ENCODE measurements around the gene GNG7.
A peak's percentile ranks its signal among the peaks of the same experiment; 100 is the strongest.

Gene GNG7

DNA sequence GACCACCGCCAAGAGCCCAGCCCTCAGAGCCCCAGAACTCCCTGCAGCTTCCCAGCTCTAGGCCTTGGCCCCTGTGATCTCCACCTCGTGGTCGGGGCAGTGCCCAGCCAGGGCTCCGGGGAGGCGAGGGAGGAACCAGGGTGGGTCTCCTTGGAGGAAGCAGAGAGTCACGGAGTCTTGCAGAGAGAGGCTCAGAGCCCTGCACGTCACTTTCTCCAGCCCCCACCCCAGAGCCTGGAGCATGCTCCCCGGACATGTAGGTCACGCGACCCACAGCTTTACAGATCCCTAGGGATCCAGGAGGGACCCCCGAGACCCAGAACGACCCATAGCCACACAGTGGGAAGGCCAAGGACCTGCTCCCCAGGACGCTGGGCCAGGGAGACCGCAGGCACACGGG is 214.7 kb downstream of the GNG7 start:
- Histone ChIP-seq H3K4me1 (ENCODE audit: control insufficient read depth, insufficient read depth, low read length) (peaks cover 24% of the 10 kb centered on the region), H3K9me3 (ENCODE audit: control insufficient read depth in 2 of 2, low read length in 2 of 2) (peaks cover 0 to 7% of the 10 kb centered on the region in 2 donors), H3K27me3 (ENCODE audit: control insufficient read depth in 1 of 2, insufficient read depth in 2 of 2, low read length in 2 of 2) (no peaks in the 10 kb centered on the region), H3K4me3 (ENCODE audit: low read length in 2 of 2) (no peak overlapping the region), H3K9ac (ENCODE audit: low read length in 2 of 2) (no peak overlapping the region), H3K36me3 (ENCODE audit: control insufficient read depth in 2 of 2, insufficient read depth in 2 of 2, low read length in 2 of 2) (no peaks in the 10 kb centered on the region), H3K27ac (ENCODE audit: low read length) (no peak overlapping the region)

DNA sequence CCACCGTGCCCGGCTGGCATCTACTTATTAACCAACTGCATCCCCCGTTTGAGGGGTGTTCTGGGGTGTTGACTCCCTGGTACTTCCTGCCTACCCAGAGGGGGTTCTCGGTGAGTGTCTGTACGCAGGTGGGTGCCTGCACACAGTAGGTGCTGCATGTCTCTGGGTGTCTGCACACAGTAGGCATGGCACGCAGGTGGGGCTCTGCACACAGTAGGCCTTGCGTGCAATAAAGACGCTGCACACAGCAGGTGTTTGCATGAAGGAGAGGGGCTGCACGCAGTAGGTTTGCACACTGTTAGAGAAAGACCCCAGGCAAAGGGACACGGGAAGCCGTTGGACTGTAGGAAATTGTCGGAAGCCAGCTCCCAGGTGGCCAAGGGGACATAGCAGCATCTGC is 215.4 kb downstream of the GNG7 start:
- Histone ChIP-seq H3K9me3 (ENCODE audit: control insufficient read depth in 2 of 2, low read length in 2 of 2) (peaks cover 0 to 7% of the 10 kb centered on the region in 2 donors), H3K4me3 (ENCODE audit: low read length in 2 of 2) (no peak overlapping the region), H3K9ac (ENCODE audit: low read length in 2 of 2) (no peak overlapping the region)

DNA sequence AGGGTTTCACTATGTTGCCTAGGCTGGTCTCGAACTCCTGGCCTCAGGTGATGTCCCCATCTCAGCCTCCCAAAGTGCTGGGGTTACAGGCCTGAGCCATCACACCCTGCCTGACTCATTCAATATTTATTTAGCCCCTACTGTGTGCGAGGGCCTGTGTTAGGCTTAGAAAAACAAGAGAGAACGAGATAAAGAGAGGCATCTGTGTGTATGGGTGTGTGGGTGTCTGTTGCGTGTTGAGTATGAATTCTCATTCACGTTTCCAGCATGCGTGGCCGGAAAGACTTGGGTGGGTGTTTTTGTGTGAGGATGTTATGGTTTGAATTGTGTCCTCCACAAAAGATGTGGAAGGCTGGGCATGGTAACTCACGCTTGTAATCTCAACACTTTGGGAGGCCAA is 217.1 kb downstream of the GNG7 start:
- H3K4me3 ChIP-seq (ENCODE audit: low read length in 2 of 2) = no peak overlapping the region
- H3K4me1 ChIP-seq (ENCODE audit: control insufficient read depth, insufficient read depth, low read length) = peaks cover 19% of the 10 kb centered on the region
- no peak overlapping the region for H3K9ac ChIP-seq (ENCODE audit: low read length in 2 of 2)
- no peaks in the 10 kb centered on the region for H3K27me3 ChIP-seq (ENCODE audit: control insufficient read depth in 1 of 2, insufficient read depth in 2 of 2, low read length in 2 of 2)
- no peaks in the 10 kb centered on the region for H3K36me3 ChIP-seq (ENCODE audit: control insufficient read depth in 2 of 2, insufficient read depth in 2 of 2, low read length in 2 of 2)
- no peak overlapping the region for H3K27ac ChIP-seq (ENCODE audit: low read length)
- peaks cover 0 to 7% of the 10 kb centered on the region in 2 donors for H3K9me3 ChIP-seq (ENCODE audit: control insufficient read depth in 2 of 2, low read length in 2 of 2)

More for the DNA sequence above, 215.4 kb downstream of the GNG7 start:
- no peaks in the 10 kb centered on the region for H3K27me3 ChIP-seq (ENCODE audit: control insufficient read depth in 1 of 2, insufficient read depth in 2 of 2, low read length in 2 of 2)
- H3K27ac ChIP-seq (ENCODE audit: low read length) = no peak overlapping the region
- H3K36me3 ChIP-seq (ENCODE audit: control insufficient read depth in 2 of 2, insufficient read depth in 2 of 2, low read length in 2 of 2) = no peaks in the 10 kb centered on the region
- peaks cover 24% of the 10 kb centered on the region for H3K4me1 ChIP-seq (ENCODE audit: control insufficient read depth, insufficient read depth, low read length)

DNA sequence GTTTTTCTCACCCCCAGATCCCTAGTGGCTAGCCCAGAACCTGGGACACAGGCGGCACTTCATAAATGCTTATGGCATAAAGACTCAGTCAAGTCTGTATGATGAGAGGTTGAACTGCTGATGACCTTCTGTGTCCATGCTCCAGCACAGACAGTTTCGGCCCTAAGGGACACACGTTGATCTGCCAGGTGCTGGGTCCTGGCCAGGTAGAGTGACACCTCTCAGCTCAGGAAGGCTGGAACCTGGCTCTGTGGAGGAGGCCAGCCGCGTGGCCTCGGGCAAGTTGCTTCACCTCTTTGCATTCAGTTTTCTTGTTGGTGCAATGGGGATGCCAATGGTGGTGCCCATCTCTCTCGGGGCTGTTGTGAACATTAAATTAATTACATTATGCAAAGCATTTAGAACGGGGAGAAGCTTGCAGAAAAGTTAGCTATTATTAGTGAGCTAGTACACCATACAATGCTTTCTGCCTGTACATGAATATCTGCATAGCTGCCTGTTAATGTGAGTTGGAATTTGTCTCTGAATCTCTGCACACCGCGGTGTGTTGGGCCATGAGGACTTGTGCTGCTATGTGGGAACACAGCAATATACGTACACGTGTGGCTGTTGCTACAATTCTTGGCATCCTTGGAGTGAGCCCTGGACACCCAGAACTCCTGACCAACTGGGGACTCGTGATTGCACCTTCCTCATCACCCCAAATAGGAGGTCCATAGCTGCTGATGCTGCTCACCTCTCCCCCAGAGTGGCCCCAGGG is 218.1 kb downstream of the GNG7 start:
- Histone ChIP-seq H3K9ac (ENCODE audit: low read length in 2 of 2) (no peak overlapping the region), H3K4me1 (ENCODE audit: control insufficient read depth, insufficient read depth, low read length) (peaks cover 14% of the 10 kb centered on the region), H3K27ac (ENCODE audit: low read length) (no peak overlapping the region), H3K27me3 (ENCODE audit: control insufficient read depth in 1 of 2, insufficient read depth in 2 of 2, low read length in 2 of 2) (no peaks in the 10 kb centered on the region), H3K9me3 (ENCODE audit: control insufficient read depth in 2 of 2, low read length in 2 of 2) (peaks cover 0 to 7% of the 10 kb centered on the region in 2 donors), H3K4me3 (ENCODE audit: low read length in 2 of 2) (no peak overlapping the region), H3K36me3 (ENCODE audit: control insufficient read depth in 2 of 2, insufficient read depth in 2 of 2, low read length in 2 of 2) (no peaks in the 10 kb centered on the region)

DNA sequence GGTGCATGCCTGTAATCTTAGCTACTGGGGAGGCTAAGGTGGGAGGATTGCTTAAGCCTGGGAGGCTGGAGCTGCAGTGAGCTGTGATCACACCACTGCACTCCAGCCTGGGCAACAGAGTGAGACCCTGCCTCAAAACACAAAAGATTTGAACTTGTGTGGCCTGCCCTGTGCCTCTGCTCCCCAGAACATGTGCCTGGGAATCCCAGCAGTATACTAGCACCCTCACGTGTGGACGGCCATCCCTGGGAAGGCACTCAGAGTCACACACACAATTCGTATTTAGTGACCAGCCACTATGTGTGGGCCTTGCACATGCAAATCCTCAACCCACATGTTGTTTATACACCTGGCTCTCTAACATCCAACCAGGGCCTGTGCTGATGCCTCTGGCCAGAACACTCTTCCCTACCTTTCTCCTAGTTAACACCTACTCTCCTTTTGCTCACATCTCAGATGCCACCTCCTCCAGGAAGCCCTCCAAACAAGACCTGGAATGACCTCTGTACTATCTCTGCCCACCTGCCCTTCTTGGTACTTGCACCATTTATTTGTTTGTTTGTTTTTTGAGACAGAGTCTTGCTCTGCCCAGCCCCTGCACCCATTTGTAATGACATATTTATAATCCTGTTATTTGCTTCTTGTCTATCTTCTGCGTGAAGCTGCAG is 218.9 kb downstream of the GNG7 start:
- H3K36me3 ChIP-seq (ENCODE audit: control insufficient read depth in 2 of 2, insufficient read depth in 2 of 2, low read length in 2 of 2) = no peaks in the 10 kb centered on the region

DNA sequence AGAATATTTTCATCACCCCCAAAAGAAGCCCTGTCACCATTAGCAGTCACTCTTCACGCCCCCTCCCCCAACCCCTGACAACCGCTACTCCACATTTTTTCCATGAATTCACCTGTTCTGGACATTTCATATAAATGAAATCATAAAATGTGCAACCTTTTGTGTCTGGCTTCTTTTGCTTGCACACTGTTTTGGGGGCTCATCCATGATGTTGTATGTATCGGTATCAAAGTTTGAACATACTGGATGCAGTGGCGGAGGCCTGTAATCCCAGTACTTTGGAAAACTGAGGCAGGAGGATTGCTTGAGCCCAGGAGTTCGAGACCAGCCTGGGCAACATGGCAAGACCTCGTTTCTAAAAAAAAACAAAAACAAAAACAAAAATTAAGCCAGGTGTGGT is 219.4 kb downstream of the GNG7 start:
- Histone ChIP-seq H3K9me3 (ENCODE audit: control insufficient read depth in 2 of 2, low read length in 2 of 2) (peaks cover 0 to 7% of the 10 kb centered on the region in 2 donors), H3K4me1 (ENCODE audit: control insufficient read depth, insufficient read depth, low read length) (peaks cover 16% of the 10 kb centered on the region), H3K27ac (ENCODE audit: low read length) (no peak overlapping the region), H3K36me3 (ENCODE audit: control insufficient read depth in 2 of 2, insufficient read depth in 2 of 2, low read length in 2 of 2) (peaks cover 0 to 1% of the 10 kb centered on the region in 2 donors), H3K27me3 (ENCODE audit: control insufficient read depth in 1 of 2, insufficient read depth in 2 of 2, low read length in 2 of 2) (no peaks in the 10 kb centered on the region), H3K9ac (ENCODE audit: low read length in 2 of 2) (no peak overlapping the region), H3K4me3 (ENCODE audit: low read length in 2 of 2) (no peak overlapping the region)

More for the DNA sequence above, 218.9 kb downstream of the GNG7 start:
- no peak overlapping the region for H3K4me3 ChIP-seq (ENCODE audit: low read length in 2 of 2)
- H3K9ac ChIP-seq (ENCODE audit: low read length in 2 of 2) = no peak overlapping the region
- no peaks in the 10 kb centered on the region for H3K27me3 ChIP-seq (ENCODE audit: control insufficient read depth in 1 of 2, insufficient read depth in 2 of 2, low read length in 2 of 2)
- no peak overlapping the region for H3K27ac ChIP-seq (ENCODE audit: low read length)
- peaks cover 14% of the 10 kb centered on the region for H3K4me1 ChIP-seq (ENCODE audit: control insufficient read depth, insufficient read depth, low read length)
- peaks cover 0 to 7% of the 10 kb centered on the region in 2 donors for H3K9me3 ChIP-seq (ENCODE audit: control insufficient read depth in 2 of 2, low read length in 2 of 2)

DNA sequence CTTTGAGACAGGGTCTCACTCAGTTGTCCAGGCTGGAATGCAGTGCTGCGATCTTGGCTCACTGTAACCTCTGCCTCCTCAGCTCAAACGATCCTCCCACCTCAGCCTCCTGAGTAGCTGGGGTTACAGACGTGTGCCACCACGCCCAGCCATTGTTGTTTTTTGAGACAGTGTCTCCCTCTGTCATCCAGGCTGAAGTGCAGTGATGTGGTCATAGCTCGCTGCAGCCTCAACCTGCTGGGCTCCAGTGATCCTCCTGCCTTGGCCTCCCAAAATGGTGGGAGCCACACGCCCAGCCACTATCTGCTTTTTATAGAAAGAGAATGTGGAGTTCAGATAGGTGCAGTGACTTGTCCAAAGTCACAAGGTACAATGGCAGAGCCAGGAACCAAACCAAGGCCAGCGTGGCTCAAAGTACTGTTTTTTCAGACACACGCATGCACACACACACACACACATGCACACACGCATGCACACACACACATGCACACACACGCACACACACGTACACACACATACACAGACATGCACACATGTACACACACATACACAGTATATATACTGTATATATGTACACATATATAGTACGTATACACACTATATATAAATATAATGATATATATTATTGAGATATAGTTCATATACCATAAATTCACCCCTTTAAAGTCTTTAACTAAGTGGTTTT is 220.0 kb downstream of the GNG7 start:
- no peak overlapping the region for H3K9ac ChIP-seq (ENCODE audit: low read length in 2 of 2)
- no peak overlapping the region for H3K27ac ChIP-seq (ENCODE audit: low read length)
- H3K27me3 ChIP-seq (ENCODE audit: control insufficient read depth in 1 of 2, insufficient read depth in 2 of 2, low read length in 2 of 2) = no peaks in the 10 kb centered on the region
- peaks cover 0 to 7% of the 10 kb centered on the region in 2 donors for H3K36me3 ChIP-seq (ENCODE audit: control insufficient read depth in 2 of 2, insufficient read depth in 2 of 2, low read length in 2 of 2)
- H3K4me3 ChIP-seq (ENCODE audit: low read length in 2 of 2) = no peak overlapping the region
- H3K9me3 ChIP-seq (ENCODE audit: control insufficient read depth in 2 of 2, low read length in 2 of 2) = peaks cover 0 to 7% of the 10 kb centered on the region in 2 donors
- H3K4me1 ChIP-seq (ENCODE audit: control insufficient read depth, insufficient read depth, low read length) = peaks cover 18% of the 10 kb centered on the region

DNA sequence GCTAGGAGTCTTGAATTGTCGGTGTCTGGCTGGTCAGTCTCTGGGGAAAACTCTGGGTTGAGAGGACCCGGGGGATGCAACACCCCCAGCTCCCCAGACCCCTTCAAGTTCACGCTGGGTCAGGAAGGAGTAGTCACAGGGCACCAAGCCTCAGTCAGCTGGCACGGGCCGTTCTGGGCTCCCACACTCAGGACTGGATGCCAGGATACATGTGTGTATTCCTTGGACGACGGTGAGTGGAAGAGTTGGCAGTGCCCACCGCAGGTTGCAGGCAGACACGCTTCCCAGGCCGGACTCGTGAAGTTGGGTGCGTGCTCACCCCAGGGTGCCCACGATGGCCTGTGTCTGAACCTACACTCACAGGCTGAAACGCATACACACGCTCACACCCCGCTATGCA is 221.0 kb downstream of the GNG7 start:
- peaks cover 0 to 17% of the 10 kb centered on the region in 2 donors for H3K36me3 ChIP-seq (ENCODE audit: control insufficient read depth in 2 of 2, insufficient read depth in 2 of 2, low read length in 2 of 2)
- no peak overlapping the region for H3K9ac ChIP-seq (ENCODE audit: low read length in 2 of 2)
- peaks cover 24% of the 10 kb centered on the region for H3K4me1 ChIP-seq (ENCODE audit: control insufficient read depth, insufficient read depth, low read length)
- no peaks in the 10 kb centered on the region for H3K27me3 ChIP-seq (ENCODE audit: control insufficient read depth in 1 of 2, insufficient read depth in 2 of 2, low read length in 2 of 2)
- peaks cover 0 to 7% of the 10 kb centered on the region in 2 donors for H3K9me3 ChIP-seq (ENCODE audit: control insufficient read depth in 2 of 2, low read length in 2 of 2)
- no peak overlapping the region for H3K4me3 ChIP-seq (ENCODE audit: low read length in 2 of 2)
- no peak overlapping the region for H3K27ac ChIP-seq (ENCODE audit: low read length)

DNA sequence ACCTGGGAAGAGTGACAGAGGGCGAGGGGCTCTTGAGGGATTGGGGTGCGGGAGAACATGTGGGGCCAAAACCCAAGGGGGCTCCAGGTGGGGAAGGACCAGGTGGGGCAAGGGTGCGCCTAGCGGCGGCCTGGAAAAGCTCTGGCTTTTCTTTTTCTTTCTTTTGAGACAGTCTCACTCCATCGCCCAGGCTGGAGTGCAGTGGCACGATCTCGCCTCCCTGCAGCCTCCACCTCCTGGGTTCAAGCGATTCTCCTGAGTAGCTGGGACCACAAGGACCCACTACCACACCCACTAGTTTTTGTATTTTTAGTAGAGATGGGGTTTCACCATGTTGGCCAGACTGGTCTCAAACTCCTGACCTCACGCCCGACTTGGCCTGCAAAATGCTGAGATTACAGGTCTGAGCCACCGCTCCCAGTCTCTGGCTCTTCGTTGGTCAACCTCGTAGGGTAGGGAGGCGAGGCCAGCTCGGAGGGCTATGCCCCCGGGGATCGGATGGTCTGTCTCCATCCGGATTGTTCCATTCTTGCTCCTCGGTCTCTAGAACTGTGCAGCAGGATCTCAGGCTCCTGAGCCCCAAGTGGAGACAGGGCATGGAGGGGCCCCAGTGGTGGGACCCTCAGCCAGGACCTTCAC is 222.8 kb downstream of the GNG7 start:
- H3K9me3 ChIP-seq (ENCODE audit: control insufficient read depth in 2 of 2, low read length in 2 of 2) = peaks cover 0 to 7% of the 10 kb centered on the region in 2 donors
- H3K4me1 ChIP-seq (ENCODE audit: control insufficient read depth, insufficient read depth, low read length) = peaks cover 35% of the 10 kb centered on the region
- H3K27ac ChIP-seq (ENCODE audit: low read length) = no peak overlapping the region
- no peak overlapping the region for H3K9ac ChIP-seq (ENCODE audit: low read length in 2 of 2)
- H3K27me3 ChIP-seq (ENCODE audit: control insufficient read depth in 1 of 2, insufficient read depth in 2 of 2, low read length in 2 of 2) = no peaks in the 10 kb centered on the region
- H3K36me3 ChIP-seq (ENCODE audit: control insufficient read depth in 2 of 2, insufficient read depth in 2 of 2, low read length in 2 of 2) = peaks cover 0 to 17% of the 10 kb centered on the region in 2 donors
- H3K4me3 ChIP-seq (ENCODE audit: low read length in 2 of 2) = peak overlapping the region in 1 of 2 donors; percentile 100

DNA sequence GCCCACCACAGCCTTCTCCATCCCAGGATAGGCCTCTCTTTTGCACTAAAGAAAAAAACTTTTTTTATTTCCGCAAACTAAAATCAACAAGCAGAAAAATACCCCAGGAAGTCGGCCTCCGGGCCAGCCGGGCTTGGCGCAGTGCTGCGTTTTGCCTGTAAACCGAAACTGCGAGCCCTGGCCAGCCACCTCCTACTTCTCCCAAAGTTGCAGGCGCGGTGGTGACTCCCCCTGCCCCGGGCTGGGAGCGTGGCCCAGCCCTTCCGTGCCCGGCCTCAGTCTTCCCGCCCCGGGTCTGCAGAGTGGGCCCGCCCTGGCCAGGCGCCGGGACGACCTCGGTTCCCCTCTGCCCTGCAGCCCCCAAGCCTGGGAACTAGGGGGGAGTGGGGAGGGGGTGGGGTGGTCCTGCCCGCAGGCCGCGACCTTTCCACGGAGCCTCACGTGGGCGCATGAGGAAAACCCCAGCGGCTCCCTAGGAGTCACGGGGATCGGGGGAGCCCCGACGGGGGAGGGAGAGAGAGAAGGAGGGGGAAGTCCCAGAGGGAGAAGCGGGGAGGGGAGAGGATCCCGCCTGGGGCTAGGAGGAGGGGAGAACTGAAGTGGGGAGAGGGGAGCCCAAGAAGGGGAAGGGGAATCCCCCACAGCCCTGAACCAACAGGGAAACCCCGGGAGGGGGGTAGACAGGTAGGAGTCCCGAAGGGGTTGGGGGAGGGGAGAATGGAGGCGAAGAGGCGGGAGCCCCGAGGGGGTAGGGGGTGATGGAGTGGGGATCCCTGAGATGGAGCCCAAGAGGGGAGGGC is 223.5 kb downstream of the GNG7 start:
- peak overlapping the region in 1 of 2 donors; percentile 83 for H3K9ac ChIP-seq (ENCODE audit: low read length in 2 of 2)
- H3K9me3 ChIP-seq (ENCODE audit: control insufficient read depth in 2 of 2, low read length in 2 of 2) = peaks cover 0 to 7% of the 10 kb centered on the region in 2 donors
- peak overlapping the region; percentile 88 for H3K27ac ChIP-seq (ENCODE audit: low read length)
- peaks cover 0 to 17% of the 10 kb centered on the region in 2 donors for H3K36me3 ChIP-seq (ENCODE audit: control insufficient read depth in 2 of 2, insufficient read depth in 2 of 2, low read length in 2 of 2)
- no peaks in the 10 kb centered on the region for H3K27me3 ChIP-seq (ENCODE audit: control insufficient read depth in 1 of 2, insufficient read depth in 2 of 2, low read length in 2 of 2)
- H3K4me1 ChIP-seq (ENCODE audit: control insufficient read depth, insufficient read depth, low read length) = peaks cover 35% of the 10 kb centered on the region
- H3K4me3 ChIP-seq (ENCODE audit: low read length in 2 of 2) = peak overlapping the region; percentile 99 to 100
